ENCODE results near the gene RUNX2.

DNA sequence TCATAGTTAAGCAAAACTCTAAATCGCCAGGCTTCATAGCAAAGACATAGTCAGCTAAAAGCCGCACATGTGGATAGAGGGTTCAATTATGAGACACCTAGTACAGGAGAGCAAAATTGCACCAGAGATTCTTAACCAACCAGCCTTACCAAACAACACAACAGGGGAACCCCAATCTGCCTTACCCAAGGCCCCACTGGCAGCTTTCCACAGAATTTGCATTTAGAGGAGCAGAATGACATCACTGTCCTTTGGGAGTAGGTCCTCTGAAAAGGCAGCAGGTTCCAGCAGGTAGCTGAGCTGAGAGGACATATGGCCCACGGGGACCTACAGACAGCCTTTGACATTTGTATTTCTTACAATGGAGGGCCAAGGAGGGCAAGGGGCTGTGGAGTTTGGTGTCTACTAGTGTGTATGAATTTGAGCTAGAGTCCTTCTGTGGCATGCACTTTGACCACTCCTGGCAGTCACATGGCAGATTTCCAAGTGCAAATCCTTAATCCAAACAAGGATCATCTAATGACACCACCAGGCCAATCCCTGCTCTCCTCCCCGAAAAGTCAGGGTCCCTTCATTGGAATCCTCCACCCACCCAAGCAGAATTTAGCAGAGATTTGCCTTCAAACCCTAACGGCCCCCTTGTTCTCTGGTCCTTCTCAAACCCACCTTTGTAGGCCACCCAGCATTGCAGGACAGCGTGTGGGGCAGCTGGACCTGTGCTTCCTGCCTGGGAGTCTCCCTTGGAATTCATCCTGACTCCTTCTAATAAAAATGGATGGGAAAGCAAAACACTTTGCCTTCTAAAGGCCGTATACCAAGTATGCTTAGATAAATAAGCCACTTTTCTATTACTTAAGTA is 220.8 kb downstream of the RUNX2 start:
- TF ChIP-seq, protein P1, sequence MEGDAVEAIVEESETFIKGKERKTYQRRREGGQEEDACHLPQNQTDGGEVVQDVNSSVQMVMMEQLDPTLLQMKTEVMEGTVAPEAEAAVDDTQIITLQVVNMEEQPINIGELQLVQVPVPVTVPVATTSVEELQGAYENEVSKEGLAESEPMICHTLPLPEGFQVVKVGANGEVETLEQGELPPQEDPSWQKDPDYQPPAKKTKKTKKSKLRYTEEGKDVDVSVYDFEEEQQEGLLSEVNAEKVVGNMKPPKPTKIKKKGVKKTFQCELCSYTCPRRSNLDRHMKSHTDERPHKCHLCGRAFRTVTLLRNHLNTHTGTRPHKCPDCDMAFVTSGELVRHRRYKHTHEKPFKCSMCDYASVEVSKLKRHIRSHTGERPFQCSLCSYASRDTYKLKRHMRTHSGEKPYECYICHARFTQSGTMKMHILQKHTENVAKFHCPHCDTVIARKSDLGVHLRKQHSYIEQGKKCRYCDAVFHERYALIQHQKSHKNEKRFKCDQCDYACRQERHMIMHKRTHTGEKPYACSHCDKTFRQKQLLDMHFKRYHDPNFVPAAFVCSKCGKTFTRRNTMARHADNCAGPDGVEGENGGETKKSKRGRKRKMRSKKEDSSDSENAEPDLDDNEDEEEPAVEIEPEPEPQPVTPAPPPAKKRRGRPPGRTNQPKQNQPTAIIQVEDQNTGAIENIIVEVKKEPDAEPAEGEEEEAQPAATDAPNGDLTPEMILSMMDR (conservative IDR thresholded peaks at IDR 0.05; ENCODE audit: low read length), result no peak
- TF ChIP-seq EZH2phosphoT487 (IDR thresholded peaks at IDR 0.05; ENCODE audit: borderline replicate concordance, low read depth, low read length), result no peak

Data from OCI-LY7 (cell line).